MCF 10A (cell line): Measurements from ENCODE around the gene RIN3. TPM values are rescaled to one million over a fixed set of nuclear protein-coding genes. Genes with fewer than 3 reads are reported as not detected.

Source experiments
- BruUV-seq: library from RNA; stranded (reverse); fragments of 400-500 nt; replicated peaks from 2 replicates; lab custom pipeline; 2021; lab: Mats Ljungman, UMichigan
- CTCF ChIA-PET: fragments of 300-600 bp; sonication (Branson Sonifier 250); formaldehyde crosslinking; extraction: SDS; loops from one replicate; lab custom pipeline; 2021; ENCODE audit warnings: antibody characterized with exemption, inconsistent platforms; lab: Yijun Ruan, JAX
- POLR2A ChIA-PET: fragments of 300-600, 350-650 bp; sonication (Branson Sonifier 250); formaldehyde crosslinking; extraction: SDS; loops from one replicate; lab custom pipeline; 2020; ENCODE audit warnings: antibody characterized with exemption, inconsistent platforms; lab: Yijun Ruan, JAX
- DNase-seq: peaks from one replicate; pipeline ENCODE4 v3.0.0-alpha.2; 2018; ENCODE audit not compliant: unreplicated experiment
- H3K27ac Mint-ChIP-seq: one replicate; pipeline ENCODE4 v1.8.0; 2022; ENCODE audit warnings: mild to moderate bottlenecking, low read depth, mixed read lengths; ENCODE audit not compliant: unreplicated experiment
- H3K27me3 Mint-ChIP-seq: one replicate; pipeline ENCODE4 v1.8.0; 2022; ENCODE audit warnings: mixed read lengths; ENCODE audit not compliant: insufficient read depth, unreplicated experiment
- H3K36me3 Mint-ChIP-seq: one replicate; pipeline ENCODE4 v1.8.0; 2022; ENCODE audit warnings: mild to moderate bottlenecking, moderate library complexity, mixed read lengths; ENCODE audit not compliant: insufficient read depth, unreplicated experiment
- H3K4me1 Mint-ChIP-seq: one replicate; pipeline ENCODE4 v1.8.0; 2022; ENCODE audit warnings: mixed read lengths; ENCODE audit not compliant: insufficient read depth, unreplicated experiment
- H3K4me3 Mint-ChIP-seq: one replicate; pipeline ENCODE4 v1.8.0; 2022; ENCODE audit warnings: mild to moderate bottlenecking, moderate library complexity, mixed read lengths; ENCODE audit not compliant: unreplicated experiment
- H3K9me3 Mint-ChIP-seq: one replicate; pipeline ENCODE4 v1.8.0; 2022; ENCODE audit warnings: mixed read lengths; ENCODE audit not compliant: unreplicated experiment
- intact Hi-C: fragments of 100-400 bp; cut with micrococcal nuclease; formaldehyde crosslinking; loops from 2 replicates; pipeline ENCODE4 v1.14.1; 2022
- total RNA-seq: library from RNA; stranded (reverse); gene quantifications from 2 replicates; pipeline ENCODE4 v1.2.3, GENCODE V29; 2022
- TF ChIP-seq, protein P1 (sequence below): fragments of 200-600 bp; IDR thresholded peaks from one replicate; pipeline ENCODE4 v1.8.0; 2022; ENCODE audit warnings: antibody characterized with exemption, mild to moderate bottlenecking; ENCODE audit not compliant: unreplicated experiment

The RIN3 gene
- total RNA-seq, 1 experiment from 2014 or later: 14.2 TPM

DNA sequence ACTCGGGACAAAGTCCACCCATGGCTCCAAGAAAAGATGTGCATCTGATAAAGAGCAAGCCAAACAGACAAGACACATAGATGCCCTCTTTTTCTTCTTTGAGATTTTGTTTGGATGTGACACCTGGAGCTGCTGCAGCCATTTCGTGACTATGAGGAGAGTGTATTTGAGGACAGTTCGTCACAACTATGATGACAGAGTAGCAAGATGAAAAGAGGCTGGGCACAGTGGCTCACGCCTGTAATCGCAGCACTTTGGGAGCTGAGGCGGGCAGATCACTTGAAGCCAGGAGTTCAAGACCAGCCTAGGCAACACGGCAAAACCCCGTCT lies 213.3 kb downstream of the RIN3 start:
- BruUV-seq: no TSS peak
- H3K4me3 Mint-ChIP-seq: no peak overlapping the region
- H3K27me3 Mint-ChIP-seq: no peaks in the 10 kb centered on the region
- ChIA-PET POLR2A (interaction anchor here (0.6 to 2.2 kb wide), 4 partner anchors 22 to 209 kb away, joined by 3 to 12 read pairs (median 3); partner anchors contain the start of gene LGMN), CTCF (interaction anchor here (0.6 to 1.7 kb wide), 5 partner anchors 22 to 109 kb away, joined by 3 to 6 read pairs (median 3); partner anchors contain the start of gene LGMN)
- H3K36me3 Mint-ChIP-seq: peaks cover 4% of the 10 kb centered on the region
- intact Hi-C loops: no loop called here
- no peaks in the 10 kb centered on the region for H3K9me3 Mint-ChIP-seq
- peak overlapping the region; percentile 68 for H3K27ac Mint-ChIP-seq
- peak; percentile 6 for DNase-seq
- TF ChIP-seq, protein P1, sequence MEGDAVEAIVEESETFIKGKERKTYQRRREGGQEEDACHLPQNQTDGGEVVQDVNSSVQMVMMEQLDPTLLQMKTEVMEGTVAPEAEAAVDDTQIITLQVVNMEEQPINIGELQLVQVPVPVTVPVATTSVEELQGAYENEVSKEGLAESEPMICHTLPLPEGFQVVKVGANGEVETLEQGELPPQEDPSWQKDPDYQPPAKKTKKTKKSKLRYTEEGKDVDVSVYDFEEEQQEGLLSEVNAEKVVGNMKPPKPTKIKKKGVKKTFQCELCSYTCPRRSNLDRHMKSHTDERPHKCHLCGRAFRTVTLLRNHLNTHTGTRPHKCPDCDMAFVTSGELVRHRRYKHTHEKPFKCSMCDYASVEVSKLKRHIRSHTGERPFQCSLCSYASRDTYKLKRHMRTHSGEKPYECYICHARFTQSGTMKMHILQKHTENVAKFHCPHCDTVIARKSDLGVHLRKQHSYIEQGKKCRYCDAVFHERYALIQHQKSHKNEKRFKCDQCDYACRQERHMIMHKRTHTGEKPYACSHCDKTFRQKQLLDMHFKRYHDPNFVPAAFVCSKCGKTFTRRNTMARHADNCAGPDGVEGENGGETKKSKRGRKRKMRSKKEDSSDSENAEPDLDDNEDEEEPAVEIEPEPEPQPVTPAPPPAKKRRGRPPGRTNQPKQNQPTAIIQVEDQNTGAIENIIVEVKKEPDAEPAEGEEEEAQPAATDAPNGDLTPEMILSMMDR: no peak
- peaks cover 26% of the 10 kb centered on the region for H3K4me1 Mint-ChIP-seq

DNA sequence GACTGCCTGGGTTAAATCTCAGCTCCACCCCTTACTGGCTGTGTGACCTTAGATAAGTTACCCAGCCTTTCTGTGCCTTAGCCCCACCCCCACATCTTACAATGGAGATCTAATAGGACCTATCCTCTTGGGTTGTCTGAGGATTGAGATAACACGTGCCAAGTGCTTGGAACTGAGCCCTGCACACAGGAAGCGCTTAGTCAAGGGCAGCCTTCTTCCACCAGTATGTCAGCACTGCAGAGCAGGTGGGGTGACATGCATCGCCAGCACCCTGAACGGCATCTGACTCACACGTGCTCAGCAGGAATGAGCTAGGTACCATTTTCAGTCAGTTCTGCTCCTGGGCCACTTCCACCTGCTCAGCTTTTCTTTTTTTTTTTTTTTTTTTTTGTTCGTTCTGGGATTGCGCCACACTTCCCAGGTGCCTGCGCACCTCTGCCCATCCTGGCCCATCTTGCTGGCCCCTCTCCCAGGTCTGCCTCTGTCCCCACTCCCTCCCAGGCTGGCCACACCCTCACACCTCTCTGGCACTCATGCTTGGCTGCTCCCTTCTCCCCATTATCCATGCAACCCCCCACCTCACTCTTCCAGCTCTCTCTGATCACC lies 215.3 kb downstream of the RIN3 start:
- peak; percentile 95 for DNase-seq
- BruUV-seq: no TSS peak
- Mint-ChIP-seq H3K4me1 (peaks cover 26% of the 10 kb centered on the region), H3K4me3 (no peak overlapping the region), H3K27ac (no peak overlapping the region), H3K36me3 (peaks cover 4% of the 10 kb centered on the region), H3K27me3 (no peaks in the 10 kb centered on the region), H3K9me3 (no peaks in the 10 kb centered on the region)
- TF ChIP-seq, protein P1: no peak
- intact Hi-C loops: no loop called here
- CTCF ChIA-PET: interaction anchor here (0.8 to 1.0 kb wide), 2 partner anchors 25 to 54 kb away, joined by 3 read pairs; no protein-coding TSS in a partner anchor
- POLR2A ChIA-PET: interaction anchor here (0.6 to 1.8 kb wide), 3 partner anchors 20 to 622 kb away, joined by 4 to 5 read pairs (median 5); partner anchors contain the start of genes GOLGA5 and LGMN

DNA sequence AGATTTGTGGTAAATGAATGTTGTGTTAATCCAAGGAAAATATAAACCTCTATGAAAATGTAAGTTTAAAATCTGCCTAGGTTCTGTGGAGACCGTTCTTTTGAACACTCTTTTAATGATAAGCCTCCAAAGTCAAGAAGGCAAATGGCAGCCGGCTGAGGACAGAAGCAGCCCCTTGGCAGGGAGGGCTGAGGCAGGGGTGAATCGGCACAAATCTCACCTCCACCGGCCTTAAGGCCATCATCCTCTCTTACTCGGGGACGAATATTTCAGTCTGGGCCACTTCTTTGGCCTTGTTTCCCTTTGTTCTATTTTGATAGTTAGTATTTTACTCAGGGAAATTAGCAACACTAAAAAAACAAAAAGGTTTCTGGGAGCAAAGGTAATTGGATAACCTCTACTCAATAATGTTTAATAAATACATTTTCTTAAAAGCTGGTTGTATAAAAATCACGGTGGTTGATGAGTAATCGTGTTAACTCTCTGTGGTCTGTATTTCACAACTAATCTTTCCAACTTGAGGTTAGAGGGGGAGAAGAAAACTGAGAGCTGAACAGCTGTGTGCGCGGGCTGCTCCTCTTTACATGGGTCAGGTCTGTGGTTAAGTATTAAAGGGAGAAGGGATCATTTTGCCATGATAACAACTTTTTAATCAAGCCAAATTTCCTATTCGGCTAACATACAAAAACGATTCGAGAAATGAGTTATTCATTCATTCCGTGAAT lies 216.2 kb downstream of the RIN3 start:
- Mint-ChIP-seq H3K36me3 (peaks cover 4% of the 10 kb centered on the region), H3K4me1 (peaks cover 26% of the 10 kb centered on the region), H3K27me3 (no peaks in the 10 kb centered on the region), H3K27ac (peak overlapping the region; percentile 49), H3K4me3 (no peak overlapping the region), H3K9me3 (no peaks in the 10 kb centered on the region)
- POLR2A ChIA-PET: interaction anchor here (1.3 to 2.1 kb wide), 2 partner anchors 19 to 63 kb away, joined by 5 to 12 read pairs; partner anchors contain the start of genes GOLGA5 and LGMN
- intact Hi-C loops: no loop called here
- CTCF ChIA-PET: interaction anchor here (2.0 kb wide), 1 partner anchor 21 kb away, joined by 5 read pairs; no protein-coding TSS in a partner anchor
- TF ChIP-seq, protein P1: no peak
- BruUV-seq: no TSS peak
- DNase-seq: peak; percentile 80

DNA sequence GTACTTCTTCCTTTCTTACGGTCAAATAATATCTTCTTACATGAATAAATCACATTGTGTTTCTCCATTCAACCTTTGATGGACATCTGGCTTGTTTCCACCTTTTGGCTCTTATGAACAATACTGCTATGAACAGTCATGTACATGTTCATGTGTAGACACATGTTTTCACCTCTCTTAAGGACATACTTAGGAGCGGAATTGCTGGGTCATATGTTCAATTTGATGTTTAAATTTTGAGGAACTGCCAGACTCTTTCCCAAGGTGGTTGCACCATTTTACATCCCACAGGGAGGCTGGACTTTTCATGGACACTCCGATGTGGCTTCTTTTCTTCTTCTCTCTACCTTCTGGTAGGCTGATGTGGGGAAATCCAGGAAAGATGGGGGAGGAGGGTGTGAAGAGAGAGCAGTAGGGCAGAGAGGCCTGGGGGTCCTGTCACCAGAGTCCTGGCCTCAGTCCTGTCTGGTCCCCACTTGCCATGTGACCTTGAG lies 218.1 kb downstream of the RIN3 start:
- H3K9me3 Mint-ChIP-seq: no peaks in the 10 kb centered on the region
- no peak for DNase-seq
- intact Hi-C loops: no loop called here
- no peak overlapping the region for H3K4me3 Mint-ChIP-seq
- H3K4me1 Mint-ChIP-seq: peaks cover 18% of the 10 kb centered on the region
- ChIA-PET POLR2A (interaction anchor here (0.6 to 2.1 kb wide), 2 partner anchors 17 to 122 kb away, joined by 3 to 12 read pairs; partner anchors contain the start of gene LGMN), CTCF (interaction anchor here (1.4 kb wide), 1 partner anchor 45 kb away, joined by 3 read pairs; no protein-coding TSS in a partner anchor)
- no peak overlapping the region for H3K27ac Mint-ChIP-seq
- H3K36me3 Mint-ChIP-seq: peaks cover 4% of the 10 kb centered on the region
- no peaks in the 10 kb centered on the region for H3K27me3 Mint-ChIP-seq
- no TSS peak for BruUV-seq
- TF ChIP-seq, protein P1: no peak
